ENCODE measurements around the gene UNC5C.

UNC5C gene

DNA sequence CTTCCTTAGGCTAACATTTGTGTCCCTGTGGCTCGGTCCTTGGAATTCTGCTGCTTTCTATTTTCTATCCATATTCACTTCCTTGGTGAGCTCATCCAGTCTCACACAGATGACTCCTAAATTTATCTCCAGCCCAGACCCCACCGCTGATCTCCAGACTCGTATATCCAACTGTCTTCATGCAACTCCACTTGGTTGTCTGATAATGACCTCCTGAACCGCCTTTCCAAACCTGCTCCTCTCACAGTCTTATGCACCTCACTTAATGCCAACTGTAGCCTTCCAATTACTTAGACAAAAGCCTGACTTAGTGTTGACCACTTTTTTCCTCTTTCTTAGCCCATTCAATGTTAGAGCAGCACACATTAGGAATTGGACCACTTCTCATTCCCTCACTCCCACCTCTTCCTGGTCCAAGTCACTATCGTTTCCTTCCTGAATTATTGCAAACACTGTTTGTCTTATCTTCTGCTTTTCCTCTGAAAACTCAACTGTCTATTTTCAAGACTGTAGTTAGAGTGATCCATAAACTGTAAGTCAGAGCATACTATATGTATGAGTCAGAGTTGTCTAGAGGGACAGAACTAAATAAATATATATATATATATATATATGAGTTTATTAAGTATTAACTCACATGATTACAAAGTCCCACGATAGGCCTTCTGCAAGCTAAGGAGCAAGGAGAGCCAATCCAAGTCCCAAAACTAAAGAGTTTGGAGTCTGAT is 292.5 kb downstream of the UNC5C start:
- no peak for DNase-seq

- DNase-seq: no peak
Measured at GRCh38 chr4:95255396-95256107, 293.2 kb downstream of the UNC5C start.

- no peak for DNase-seq
Measured at GRCh38 chr4:95251568-95251967, 297.2 kb downstream of the UNC5C start.

DNA sequence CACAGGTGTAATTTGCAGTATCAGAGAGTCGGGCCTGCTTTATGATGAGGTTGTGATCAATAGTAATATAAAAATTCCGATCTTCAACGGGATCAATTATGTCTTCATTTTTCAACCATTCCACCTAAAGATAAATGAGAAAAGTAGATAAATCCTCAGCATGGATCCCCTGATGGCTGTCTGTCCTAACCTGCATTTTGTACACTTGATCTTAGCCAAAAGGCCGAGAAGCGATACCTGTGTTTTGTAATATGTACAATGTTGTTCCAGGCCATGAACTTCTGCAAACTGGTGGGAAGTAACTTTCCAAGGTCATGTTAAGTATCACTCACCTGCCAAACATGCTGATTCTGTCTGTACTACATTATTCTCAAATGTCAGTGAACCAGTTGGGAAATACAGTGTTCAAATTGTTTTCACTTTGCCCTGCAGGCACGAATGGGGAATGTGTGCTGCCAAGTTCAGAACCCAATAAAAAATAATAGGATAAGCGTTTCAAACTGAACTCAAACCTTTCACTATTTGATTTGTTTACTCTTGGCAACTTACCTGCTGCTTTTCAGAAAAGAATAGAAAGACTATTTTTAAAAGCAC is 298.1 kb downstream of the UNC5C start:
- no peak for DNase-seq

GRCh38 chr4:95249426-95250021 is 299.2 kb downstream of the UNC5C start:
- DNase-seq: no peak

- no peak for DNase-seq
Measured at GRCh38 chr4:95248720-95249425, 299.9 kb downstream of the UNC5C start.

DNA sequence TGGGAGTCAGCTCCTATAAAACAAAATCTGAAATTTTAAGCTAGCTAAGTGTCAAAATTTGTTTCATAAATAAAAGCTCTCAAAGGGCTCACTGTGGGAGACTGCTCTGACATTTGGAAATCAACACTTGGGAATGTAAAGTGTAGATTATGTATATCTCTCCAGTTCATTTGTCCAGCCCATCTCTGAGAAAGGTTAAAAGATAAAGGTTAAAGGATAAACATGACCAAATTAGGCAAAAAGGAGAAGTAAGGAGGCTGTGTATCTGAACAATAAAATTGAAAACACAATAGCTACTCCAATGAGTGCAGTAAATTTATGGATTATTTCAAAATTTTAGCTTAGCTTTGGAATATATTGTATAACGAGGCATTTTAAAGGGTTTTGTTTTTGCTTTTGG is 304.9 kb downstream of the UNC5C start:
- no peak for DNase-seq

GRCh38 chr4:95238554-95238953 is 310.2 kb downstream of the UNC5C start:
- no peak for DNase-seq

DNA sequence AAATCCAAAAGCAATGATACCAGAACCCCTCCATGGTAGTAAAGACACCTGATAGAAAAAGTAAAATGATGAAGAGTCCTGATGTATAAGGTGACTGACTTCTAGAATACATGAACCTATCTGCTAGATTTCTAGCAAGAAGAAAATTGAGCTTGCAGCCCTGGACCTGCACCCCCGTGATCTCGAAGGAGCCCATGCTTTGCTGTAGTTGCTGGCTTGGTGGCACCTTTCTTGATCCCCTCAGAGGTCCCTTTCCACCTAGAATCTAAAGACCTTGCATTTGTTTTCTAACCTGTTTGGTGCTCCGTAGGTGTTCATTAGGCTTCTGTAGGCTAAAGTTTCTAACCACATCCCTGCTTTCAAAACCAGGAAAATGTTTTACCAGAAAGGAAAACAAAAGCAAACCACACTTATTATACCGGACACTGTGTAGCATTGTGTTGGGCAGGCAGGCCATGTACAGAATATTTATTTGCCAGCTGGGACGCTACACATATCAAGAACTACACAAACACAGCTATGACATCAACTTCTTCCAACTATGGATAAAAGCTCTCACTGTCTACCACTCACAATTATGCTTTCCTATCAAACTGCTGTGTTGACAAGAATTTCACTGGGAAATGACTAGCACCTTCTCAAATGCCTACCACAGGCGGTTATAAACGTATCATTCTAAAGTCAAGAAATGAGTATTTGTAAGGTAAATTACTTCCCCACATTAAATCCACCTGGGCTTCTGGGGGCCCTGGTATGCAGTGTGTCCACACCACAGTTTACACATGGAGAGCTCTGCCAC is 316.2 kb downstream of the UNC5C start:
- no peak for DNase-seq

- DNase-seq: no peak
Measured at GRCh38 chr4:95231681-95232080, 317.1 kb downstream of the UNC5C start.

DNA sequence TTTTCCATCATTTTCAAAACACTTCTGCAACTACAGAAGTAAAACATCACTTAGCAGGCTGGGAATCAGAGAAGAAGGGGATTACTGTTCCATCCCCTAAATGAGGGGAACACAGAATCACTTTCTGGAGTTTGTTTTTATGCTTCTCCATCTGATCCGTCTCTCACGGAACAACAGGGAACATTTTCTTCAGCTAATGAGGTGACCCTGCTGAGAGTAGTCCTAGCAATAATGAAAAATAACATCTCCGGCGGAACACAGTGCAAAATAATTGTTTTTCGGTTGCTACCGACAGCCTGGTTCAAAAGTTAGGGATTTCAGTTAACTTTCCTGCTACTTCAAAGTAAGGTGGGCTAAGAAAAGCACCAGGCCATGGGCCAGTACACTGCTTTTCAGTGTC is 322.9 kb downstream of the UNC5C start:
- no peak for DNase-seq

DNA sequence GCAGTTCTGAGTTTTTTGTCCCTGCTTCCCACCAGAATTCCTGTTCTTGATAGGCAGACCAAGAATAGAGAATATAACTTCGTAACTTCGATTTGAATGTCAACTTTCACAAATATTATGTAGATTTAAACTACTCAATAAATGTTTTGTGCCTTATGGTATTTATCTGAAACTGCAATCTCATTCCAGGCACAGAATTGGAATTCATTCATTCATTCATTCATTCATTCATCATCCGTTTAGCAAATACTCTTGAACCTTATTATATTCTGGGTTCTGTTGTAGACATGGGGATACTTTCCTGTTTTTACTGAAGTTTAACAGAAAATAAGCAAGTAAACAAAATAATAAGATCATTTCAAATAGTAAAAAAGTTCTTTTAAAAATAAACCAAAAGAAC is 324.4 kb downstream of the UNC5C start:
- DNase-seq: no peak

- no peak for DNase-seq
Measured at GRCh38 chr4:95220205-95221175, 328.3 kb downstream of the UNC5C start.

- no peak for DNase-seq
Measured at GRCh38 chr4:95219109-95219508, 329.7 kb downstream of the UNC5C start.

DNA sequence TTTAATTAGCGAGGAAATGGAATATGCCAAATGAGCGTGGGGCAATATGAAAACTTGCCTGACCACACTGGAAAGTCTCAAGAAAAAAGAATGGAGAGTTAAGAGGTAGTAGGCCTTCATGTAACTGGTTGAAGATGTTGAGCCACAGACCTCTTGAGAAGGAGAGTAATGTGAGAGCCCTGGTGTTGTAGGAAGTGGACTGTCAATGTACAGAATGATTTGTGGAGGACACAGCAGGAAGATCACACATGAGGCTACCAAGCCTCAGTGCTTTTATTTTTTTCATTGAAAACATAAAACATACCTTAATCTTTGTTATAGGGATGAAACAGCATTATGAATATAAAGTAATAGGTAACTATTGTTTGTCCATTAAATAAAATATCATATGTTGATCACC is 331.6 kb downstream of the UNC5C start:
- DNase-seq: no peak

DNA sequence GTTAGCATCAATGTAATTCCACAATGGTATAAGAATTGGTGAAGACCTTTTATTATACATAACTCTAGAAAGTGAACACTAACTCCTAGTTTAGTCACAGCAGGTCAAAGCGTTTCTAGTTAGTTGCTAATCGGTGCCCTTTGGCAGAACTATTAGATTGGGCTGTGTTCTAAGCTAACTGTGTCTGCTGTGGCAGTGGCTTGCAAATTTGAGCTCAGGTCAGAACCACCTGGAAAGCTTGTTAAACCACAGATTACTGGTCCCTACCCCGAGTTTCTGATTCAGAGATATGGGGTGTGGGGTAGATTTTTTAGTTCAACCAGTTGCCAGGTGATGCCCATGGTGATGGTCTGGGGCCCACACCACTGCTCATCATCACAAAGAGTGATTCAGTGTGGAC is 332.1 kb downstream of the UNC5C start:
- DNase-seq: no peak

GRCh38 chr4:95215991-95216605 is 332.7 kb downstream of the UNC5C start:
- DNase-seq: peak; percentile 48 to 50

DNA sequence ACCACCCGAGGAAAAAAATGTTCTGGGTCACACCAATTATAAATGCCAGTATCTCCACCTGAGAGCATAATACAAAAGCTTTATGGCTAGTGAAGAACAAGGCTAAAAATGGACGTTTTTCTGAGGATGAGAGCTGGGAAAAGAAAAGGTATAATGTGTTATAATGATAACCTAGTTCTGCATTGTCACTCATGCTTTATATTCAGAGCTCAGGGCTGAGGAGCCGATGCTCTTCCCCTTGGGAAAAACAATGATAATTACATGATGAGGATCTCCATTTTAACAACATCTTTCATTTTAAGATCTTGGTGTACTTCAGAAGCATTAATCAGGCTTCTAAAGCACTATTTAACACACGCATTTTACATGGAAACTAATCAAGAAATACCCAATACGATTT is 333.7 kb downstream of the UNC5C start:
- DNase-seq: no peak

- no peak for DNase-seq
Measured at GRCh38 chr4:95214408-95214807, 334.4 kb downstream of the UNC5C start.

DNA sequence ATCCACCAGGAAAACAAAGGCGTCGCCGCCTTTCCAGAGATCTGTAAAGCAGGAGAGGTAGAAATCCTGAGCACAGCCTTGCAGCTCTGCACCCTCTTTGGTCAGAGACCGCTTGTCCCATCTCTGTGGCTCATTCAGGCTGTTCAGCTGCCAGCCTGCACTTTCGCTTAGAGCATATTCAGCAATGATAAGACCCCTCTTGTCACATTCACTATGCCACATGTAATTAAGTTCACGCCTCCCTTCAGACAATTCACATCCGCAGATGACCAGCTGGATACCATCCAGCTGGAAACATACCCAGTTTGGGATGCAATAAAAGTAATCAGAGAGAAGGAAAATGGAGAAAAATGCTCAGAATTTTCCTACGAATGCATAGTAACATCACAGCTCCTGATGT is 335.4 kb downstream of the UNC5C start:
- no peak for DNase-seq

GRCh38 chr4:95212692-95213091 is 336.1 kb downstream of the UNC5C start:
- DNase-seq: no peak
